ENCODE measurements around the gene CRP.

DNA sequence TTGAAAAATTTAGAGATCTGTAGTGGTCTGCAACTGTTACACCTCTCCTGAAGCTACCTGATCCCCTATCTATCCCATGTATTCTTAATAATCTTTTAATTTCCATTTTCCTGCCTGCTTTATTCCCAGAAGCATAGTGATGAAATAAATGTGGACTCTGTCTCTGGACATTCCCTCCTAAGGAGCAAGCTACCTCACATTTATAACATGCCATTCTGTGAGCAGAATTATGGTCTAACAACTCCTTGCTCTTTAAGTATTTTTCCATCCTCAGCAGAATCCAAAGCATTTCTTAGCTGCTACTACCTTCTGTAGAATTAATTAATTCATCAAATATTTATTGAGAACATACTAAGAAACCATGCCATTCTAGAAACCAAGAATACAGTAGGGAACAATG, 15.1 kb downstream of the CRP start:
- TF ChIP-seq, protein P1, sequence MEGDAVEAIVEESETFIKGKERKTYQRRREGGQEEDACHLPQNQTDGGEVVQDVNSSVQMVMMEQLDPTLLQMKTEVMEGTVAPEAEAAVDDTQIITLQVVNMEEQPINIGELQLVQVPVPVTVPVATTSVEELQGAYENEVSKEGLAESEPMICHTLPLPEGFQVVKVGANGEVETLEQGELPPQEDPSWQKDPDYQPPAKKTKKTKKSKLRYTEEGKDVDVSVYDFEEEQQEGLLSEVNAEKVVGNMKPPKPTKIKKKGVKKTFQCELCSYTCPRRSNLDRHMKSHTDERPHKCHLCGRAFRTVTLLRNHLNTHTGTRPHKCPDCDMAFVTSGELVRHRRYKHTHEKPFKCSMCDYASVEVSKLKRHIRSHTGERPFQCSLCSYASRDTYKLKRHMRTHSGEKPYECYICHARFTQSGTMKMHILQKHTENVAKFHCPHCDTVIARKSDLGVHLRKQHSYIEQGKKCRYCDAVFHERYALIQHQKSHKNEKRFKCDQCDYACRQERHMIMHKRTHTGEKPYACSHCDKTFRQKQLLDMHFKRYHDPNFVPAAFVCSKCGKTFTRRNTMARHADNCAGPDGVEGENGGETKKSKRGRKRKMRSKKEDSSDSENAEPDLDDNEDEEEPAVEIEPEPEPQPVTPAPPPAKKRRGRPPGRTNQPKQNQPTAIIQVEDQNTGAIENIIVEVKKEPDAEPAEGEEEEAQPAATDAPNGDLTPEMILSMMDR (conservative IDR thresholded peaks at IDR 0.05; ENCODE audit: low read depth, low read length): no peak
- TF ChIP-seq EZH2 (IDR thresholded peaks at IDR 0.05; ENCODE audit: low read length, unreplicated experiment): no peak
